Panc1 (cell line): ENCODE results near the gene PPCS. TPM values are rescaled to one million over a fixed set of nuclear protein-coding genes. Genes with fewer than 3 reads are reported as not detected.

Experiments used
- ATAC-seq: fragments of 200-7000 bp; cut with Tn5 transposase; 2 replicates; pipeline ENCODE4 v1.9.1; 2020; ENCODE audit warnings: mild to moderate bottlenecking, moderate library complexity
- BruUV-seq: library from RNA; stranded (reverse); fragments of 400-500 nt; replicated peaks from 2 replicates; lab custom pipeline; 2021; lab: Mats Ljungman, UMichigan
- CTCF ChIA-PET: fragments of 300-600 bp; sonication (Branson Sonifier 250); formaldehyde crosslinking; loops from one replicate; lab custom pipeline; 2022; ENCODE audit warnings: antibody characterized with exemption; lab: Charles Lee
- POLR2A ChIA-PET: fragments of 300-600 bp; sonication (Branson Sonifier 250); formaldehyde crosslinking; loops from one replicate; lab custom pipeline; 2022; ENCODE audit warnings: antibody characterized with exemption; lab: Charles Lee
- DNase-seq: peaks from one replicate; pipeline ENCODE4 v3.0.0-alpha.2; 2010; ENCODE audit warnings: low read depth, low spot score
- H3K27ac ChIP-seq: 2 replicates; pipeline ENCODE4 v1.5.1; 2011; ENCODE audit warnings: mild to moderate bottlenecking, low read length, inconsistent platforms
- H3K27me3 ChIP-seq: fragments of 200-500 bp; sonication (Bioruptor generic); 2 replicates; pipeline ENCODE4 v1.6.0; 2014; ENCODE audit warnings: low read length, inconsistent platforms; ENCODE audit not compliant: control insufficient read depth, insufficient read depth
- H3K36me3 ChIP-seq: fragments of 200-500 bp; sonication (Bioruptor generic); 2 replicates; pipeline ENCODE4 v1.5.1; 2014; ENCODE audit warnings: inconsistent platforms, mild to moderate bottlenecking, low read length, moderate library complexity; ENCODE audit not compliant: control insufficient read depth, insufficient read depth
- H3K4me1 ChIP-seq: 2 replicates; pipeline ENCODE4 v1.5.1; 2011; ENCODE audit warnings: inconsistent platforms, mild to moderate bottlenecking, low read length, moderate library complexity; ENCODE audit not compliant: control insufficient read depth, insufficient read depth
- H3K4me3 ChIP-seq, 2 experiments: 2 replicates each; pipeline ENCODE4 v1.5.1; 2011 to 2012; ENCODE audit warnings: low read depth in 2 of 2, low read length in 2 of 2, mild to moderate bottlenecking in 2 of 2, inconsistent platforms in 1 of 2, moderate library complexity in 1 of 2
- H3K9me3 ChIP-seq: fragments of 200-500 bp; sonication (Bioruptor generic); 2 replicates; pipeline ENCODE4 v1.5.1; 2014; ENCODE audit warnings: low read depth, mild to moderate bottlenecking, inconsistent platforms, low read length, moderate library complexity; ENCODE audit not compliant: control insufficient read depth, insufficient read depth
- POLR2AphosphoS5 ChIP-seq: IDR thresholded peaks from 2 replicates; pipeline ENCODE4 v1.6.1; 2012; ENCODE audit warnings: mild to moderate bottlenecking, low read depth, low read length, moderate library complexity
- REST ChIP-seq, 2 experiments: IDR thresholded peaks; 2 replicates each; pipeline ENCODE4 v1.6.1; 2011 to 2012; ENCODE audit warnings: low read depth in 2 of 2, control low read depth in 1 of 2, low read length in 1 of 2, mild to moderate bottlenecking in 1 of 2, moderate library complexity in 1 of 2; ENCODE audit not compliant: insufficient read depth in 1 of 2
- SIN3A ChIP-seq: IDR thresholded peaks from 2 replicates; pipeline ENCODE4 v1.6.1; 2012; ENCODE audit warnings: low read depth, mild to moderate bottlenecking, low read length, moderate library complexity, borderline replicate concordance; ENCODE audit not compliant: insufficient read depth
- TCF7L2 ChIP-seq: IDR thresholded peaks from 2 replicates; pipeline ENCODE4 v1.6.1; 2011; ENCODE audit warnings: mild to moderate bottlenecking, low read depth, low read length, inconsistent platforms
- in situ Hi-C: cut with HindIII; loops from 2 replicates; pipeline ENCODE4 v1.10.0; 2016; ENCODE audit warnings: low sequenced_read_pairs, low pct_unique_long_range_greater_than_20kb
- intact Hi-C: fragments of 100-400 bp; cut with micrococcal nuclease; formaldehyde crosslinking; loops from one replicate; pipeline ENCODE4 v1.10.0; 2022; ENCODE audit not compliant: unreplicated experiment
- total RNA-seq: library from RNA; stranded (reverse); gene quantifications from one replicate; pipeline ENCODE4 v1.2.1, GENCODE V29; 2021; ENCODE audit not compliant: unreplicated experiment
- TF ChIP-seq, protein P1 (sequence below): fragments of 450-650 bp; IDR thresholded peaks from 2 replicates; pipeline ENCODE4 v1.5.1; 2017; ENCODE audit warnings: mild to moderate bottlenecking

PPCS gene
- total RNA-seq, 1 experiment from 2014 or later: 72.7 TPM

- ATAC-seq (no peak), DNase-seq (no peak)
- Histone ChIP-seq H3K27me3 (no peaks in the 10 kb centered on the region), H3K27ac (no peak overlapping the region), H3K9me3 (no peaks in the 10 kb centered on the region), H3K4me3 (no peak overlapping the region), H3K4me1 (no peaks in the 10 kb centered on the region), H3K36me3 (no peaks in the 10 kb centered on the region)
- BruUV-seq: no TSS peak
- ChIA-PET CTCF (no interaction called here), POLR2A (interaction anchor here (0.5 kb wide), 1 partner anchor 44 kb away, joined by 3 read pairs; no protein-coding TSS in a partner anchor)
- in situ Hi-C loops: no loop called here
- TF ChIP-seq POLR2AphosphoS5: no peak
- TF ChIP-seq, protein P1, sequence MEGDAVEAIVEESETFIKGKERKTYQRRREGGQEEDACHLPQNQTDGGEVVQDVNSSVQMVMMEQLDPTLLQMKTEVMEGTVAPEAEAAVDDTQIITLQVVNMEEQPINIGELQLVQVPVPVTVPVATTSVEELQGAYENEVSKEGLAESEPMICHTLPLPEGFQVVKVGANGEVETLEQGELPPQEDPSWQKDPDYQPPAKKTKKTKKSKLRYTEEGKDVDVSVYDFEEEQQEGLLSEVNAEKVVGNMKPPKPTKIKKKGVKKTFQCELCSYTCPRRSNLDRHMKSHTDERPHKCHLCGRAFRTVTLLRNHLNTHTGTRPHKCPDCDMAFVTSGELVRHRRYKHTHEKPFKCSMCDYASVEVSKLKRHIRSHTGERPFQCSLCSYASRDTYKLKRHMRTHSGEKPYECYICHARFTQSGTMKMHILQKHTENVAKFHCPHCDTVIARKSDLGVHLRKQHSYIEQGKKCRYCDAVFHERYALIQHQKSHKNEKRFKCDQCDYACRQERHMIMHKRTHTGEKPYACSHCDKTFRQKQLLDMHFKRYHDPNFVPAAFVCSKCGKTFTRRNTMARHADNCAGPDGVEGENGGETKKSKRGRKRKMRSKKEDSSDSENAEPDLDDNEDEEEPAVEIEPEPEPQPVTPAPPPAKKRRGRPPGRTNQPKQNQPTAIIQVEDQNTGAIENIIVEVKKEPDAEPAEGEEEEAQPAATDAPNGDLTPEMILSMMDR: no peak
- TF ChIP-seq REST (IDR thresholded peaks at IDR 0.05; ENCODE audit: insufficient read depth in 1 of 2, low read depth in 2 of 2, low read length in 1 of 2): no peak
- TF ChIP-seq TCF7L2: no peak
- no peak for TF ChIP-seq SIN3A
- intact Hi-C loops: no loop called here
Measured at GRCh38 chr1:42430286-42431135, 25.8 kb upstream of the PPCS start.

DNA sequence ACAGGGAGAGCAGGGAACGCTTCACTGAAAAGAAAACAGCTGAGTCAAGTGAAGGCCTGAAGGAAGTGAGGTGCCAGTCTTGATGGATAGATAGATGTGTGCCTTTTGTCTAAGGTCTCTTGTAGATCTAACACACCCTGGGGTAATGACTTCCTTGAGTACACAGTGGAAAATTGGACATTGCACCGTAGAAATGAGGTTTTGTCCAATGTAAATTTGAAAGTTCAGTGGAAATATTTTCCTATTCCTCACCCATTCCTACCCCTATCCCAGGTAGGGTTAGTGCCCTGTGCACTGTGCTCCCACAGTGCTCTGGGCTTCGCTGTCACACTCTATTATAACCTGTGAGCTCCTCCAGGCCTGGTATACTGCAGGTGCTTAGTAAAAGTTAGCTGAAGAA lies 24.8 kb upstream of the PPCS start:
- in situ Hi-C loops: no loop called here
- BruUV-seq: no TSS peak
- intact Hi-C loops: no loop called here
- Histone ChIP-seq H3K36me3 (no peaks in the 10 kb centered on the region), H3K4me1 (no peaks in the 10 kb centered on the region), H3K27ac (no peak overlapping the region), H3K9me3 (no peaks in the 10 kb centered on the region), H3K27me3 (no peaks in the 10 kb centered on the region), H3K4me3 (no peak overlapping the region)
- POLR2A ChIA-PET: no interaction called here
- CTCF ChIA-PET: no interaction called here
- DNase-seq (no peak), ATAC-seq (no peak)
- TF ChIP-seq, protein P1: no peak
- TF ChIP-seq POLR2AphosphoS5: no peak
- no peak for TF ChIP-seq REST (IDR thresholded peaks at IDR 0.05; ENCODE audit: insufficient read depth in 1 of 2, low read depth in 2 of 2, low read length in 1 of 2)
- no peak for TF ChIP-seq TCF7L2
- no peak for TF ChIP-seq SIN3A
